Neural cell (in vitro differentiated cells): Measurements from ENCODE around the gene CFC1. TPM values are rescaled to one million over a fixed set of nuclear protein-coding genes. Genes with fewer than 3 reads are reported as not detected.
"Not testable (repeated sequence)": the region's sequence is repeated elsewhere in the genome, so short reads cannot be mapped to it uniquely, and the experiment has no call there.

ENCODE experiments used
- H2AFZ ChIP-seq: fragments of 200-600, 300-800 bp; sonication (generic), shearing (Covaris generic); 2 replicates; pipeline ENCODE4 v1.6.0; 2014; ENCODE audit warnings: low read depth, mild to moderate bottlenecking, antibody characterized with exemption, low read length, moderate library complexity
- H3F3A ChIP-seq: fragments of 200-600 bp; shearing (Covaris generic); 2 replicates; pipeline ENCODE4 v1.6.1; 2016; ENCODE audit warnings: mild to moderate bottlenecking, moderate library complexity, mixed read lengths, antibody characterized with exemption, low read length; ENCODE audit not compliant: insufficient read depth, poor library complexity, severe bottlenecking
- H3K27ac ChIP-seq: fragments of 200-600, 300-800 bp; sonication (generic), shearing (Covaris generic); 2 replicates; pipeline ENCODE4 v1.5.1; 2014; ENCODE audit warnings: mild to moderate bottlenecking, low read length, moderate library complexity
- H3K27me3 ChIP-seq: fragments of 300-800, 200-600 bp; sonication (generic), shearing (Covaris generic); 2 replicates; pipeline ENCODE4 v1.6.0; 2014; ENCODE audit warnings: mild to moderate bottlenecking, low read depth, low read length, moderate library complexity; ENCODE audit not compliant: insufficient read depth
- H3K36me3 ChIP-seq: fragments of 300-800, 200-600 bp; sonication (generic), shearing (Covaris generic); 2 replicates; pipeline ENCODE4 v1.5.1; 2014; ENCODE audit warnings: mild to moderate bottlenecking, antibody characterized with exemption, low read length, moderate library complexity; ENCODE audit not compliant: insufficient read depth
- H3K4me2 ChIP-seq: fragments of 300-800, 200-600 bp; sonication (generic), shearing (Covaris generic); 2 replicates; pipeline ENCODE4 v1.6.0; 2014; ENCODE audit warnings: mild to moderate bottlenecking, low read length
- H3K4me3 ChIP-seq: fragments of 300-800, 200-600 bp; sonication (generic), shearing (Covaris generic); 2 replicates; pipeline ENCODE4 v1.5.1; 2014; ENCODE audit warnings: mild to moderate bottlenecking, low read length, moderate library complexity
- H3K79me2 ChIP-seq: fragments of 200-600 bp; shearing (Covaris generic); replicated peaks from 2 replicates; pipeline ENCODE4 v1.6.0; 2014; ENCODE audit warnings: mild to moderate bottlenecking, low read length, moderate library complexity; ENCODE audit not compliant: insufficient read depth
- H3K9ac ChIP-seq: fragments of 300-800, 200-600 bp; sonication (generic), shearing (Covaris generic); 2 replicates; pipeline ENCODE4 v1.6.1; 2016; ENCODE audit warnings: mild to moderate bottlenecking, low read length, mixed read lengths
- H3K9me2 ChIP-seq: fragments of 200-600 bp; shearing (Covaris generic); 2 replicates; pipeline ENCODE4 v1.6.1; 2016; ENCODE audit warnings: mild to moderate bottlenecking, low read length, mixed read lengths; ENCODE audit not compliant: insufficient read depth
- H3K9me3 ChIP-seq: fragments of 200-600, 300-800 bp; sonication (generic), shearing (Covaris generic); 2 replicates; pipeline ENCODE4 v1.6.1; 2016; ENCODE audit warnings: mild to moderate bottlenecking, mixed run types, low read length, moderate library complexity, mixed read lengths
- H4K20me1 ChIP-seq: fragments of 200-600 bp; shearing (Covaris generic); 2 replicates; pipeline ENCODE4 v1.6.1; 2016; ENCODE audit warnings: mild to moderate bottlenecking, mixed run types; ENCODE audit not compliant: insufficient read depth
- polyA plus RNA-seq: library from polyadenylated mRNA; depleted of rRNA; stranded (reverse); fragments of >200 nt; gene quantifications from 2 replicates; pipeline ENCODE4 v1.2.3, GENCODE V29; 2014
- small RNA-seq, 3 experiments: library from RNA; depleted of rRNA; stranded (forward); fragments of <200 nt; gene quantifications; one replicate each; pipeline ENCODE3, GENCODE V24; 2012

CFC1 gene
- polyA plus RNA-seq, 1 donor from 2014 or later, result 22.4 TPM

GRCh38 chr2:130548418-130548817, 51.0 kb downstream of the CFC1 start:
- H3K4me2 ChIP-seq, H3K9ac ChIP-seq: not testable (repeated sequence)

GRCh38 chr2:130544978-130545377, 54.4 kb downstream of the CFC1 start:
- H2AFZ ChIP-seq, H3K9ac ChIP-seq, H3K4me3 ChIP-seq, H3K9me2 ChIP-seq, H4K20me1 ChIP-seq, H3K36me3 ChIP-seq, H3K27ac ChIP-seq, H3F3A ChIP-seq, H3K4me2 ChIP-seq, H3K27me3 ChIP-seq, H3K9me3 ChIP-seq, H3K79me2 ChIP-seq: not testable (repeated sequence)

More at GRCh38 chr2:130548418-130548817, 51.0 kb downstream of the CFC1 start:
- not testable (repeated sequence) for H3K4me3 ChIP-seq, H4K20me1 ChIP-seq, H3K9me3 ChIP-seq, H3K79me2 ChIP-seq, H3K27me3 ChIP-seq, H3F3A ChIP-seq, H3K9me2 ChIP-seq, H3K36me3 ChIP-seq, H3K27ac ChIP-seq, H2AFZ ChIP-seq

- not testable (repeated sequence) for H3K27me3 ChIP-seq, H3K4me2 ChIP-seq, H3K9me3 ChIP-seq, H3K4me3 ChIP-seq, H3K9ac ChIP-seq, H3K9me2 ChIP-seq, H3K36me3 ChIP-seq, H3K27ac ChIP-seq, H4K20me1 ChIP-seq, H2AFZ ChIP-seq, H3F3A ChIP-seq, H3K79me2 ChIP-seq
Observed at GRCh38 chr2:130543785-130544528, 55.4 kb downstream of the CFC1 start.

GRCh38 chr2:130542789-130543188, 56.6 kb downstream of the CFC1 start:
- not testable (repeated sequence) for H2AFZ ChIP-seq, H3K27me3 ChIP-seq, H3K4me2 ChIP-seq, H3K79me2 ChIP-seq, H4K20me1 ChIP-seq, H3K27ac ChIP-seq, H3K4me3 ChIP-seq, H3K36me3 ChIP-seq, H3K9me3 ChIP-seq, H3F3A ChIP-seq, H3K9me2 ChIP-seq, H3K9ac ChIP-seq

Small RNA genes within 50 kb of the gene (small RNA-seq; reads per million reads assigned to genes)
- 0 reads per million in 3 experiments for gene RF00017
- gene RNU6-848P, result 0 reads per million in 3 experiments

Other genes starting within 250 kb of the CFC1 start
- gene PTPN18, start 243.5 kb downstream of the CFC1 start, polyA plus RNA-seq, result 4.2 and 13.3 TPM in 2 replicates
- 0.25 and 0.48 TPM in 2 replicates for gene POTEI, start 90.2 kb downstream of the CFC1 start, polyA plus RNA-seq
- gene CFC1B, start 78.4 kb downstream of the CFC1 start, polyA plus RNA-seq, result not detected in 2 replicates
- 0.16 TPM in 1 of 2 replicates, not detected in the other for gene POTEJ, start 11.9 kb upstream of the CFC1 start, polyA plus RNA-seq
- not detected in 2 replicates for gene GPR148, start 129.5 kb upstream of the CFC1 start, polyA plus RNA-seq
- gene AMER3, start 156.0 kb upstream of the CFC1 start, polyA plus RNA-seq, result 19.2 and 22.7 TPM in 2 replicates
- 45.9 and 70.9 TPM in 2 replicates for gene ARHGEF4, start 237.3 kb upstream of the CFC1 start, polyA plus RNA-seq